Mucosa of descending colon (tissue), 3 donors: ENCODE results near the gene RAD51B. TPM values are rescaled to one million over a fixed set of nuclear protein-coding genes. Genes with fewer than 3 reads are reported as not detected.

Experiments
- ATAC-seq: fragments of 200-7000 bp; cut with Tn5 transposase; one replicate; pipeline ENCODE4 v1.9.1; 2020; ENCODE audit warnings: mild to moderate bottlenecking, moderate library complexity
- DNase-seq, 3 donors: peaks; one replicate each; pipeline ENCODE4 v3.0.0-alpha.2; 2020
- H3K36me3 ChIP-seq: fragments of 200-600 bp; one replicate; pipeline ENCODE4 v1.8.0; 2021; ENCODE audit warnings: low read depth, mild to moderate bottlenecking
- H3K4me1 ChIP-seq: fragments of 200-600 bp; one replicate; pipeline ENCODE4 v1.8.0; 2021; ENCODE audit warnings: low read depth, mild to moderate bottlenecking
- H3K4me3 ChIP-seq: fragments of 200-600 bp; one replicate; pipeline ENCODE4 v1.8.0; 2021; ENCODE audit warnings: mild to moderate bottlenecking
- H3K9me3 ChIP-seq: fragments of 200-600 bp; one replicate; pipeline ENCODE4 v1.8.0; 2021; ENCODE audit warnings: mild to moderate bottlenecking
- intact Hi-C, 2 donors: fragments of 100-400 bp; cut with DNase I in 1 of 2; cut with micrococcal nuclease in 1 of 2; formaldehyde crosslinking; loops; one replicate each; pipeline versions ENCODE4 v1.11.0 to v1.11.1; 2022; cut with DNase I, micrococcal nuclease
- total RNA-seq, 3 donors: library from RNA; stranded (reverse); fragmentation: NEBNext Ultra II Directional in 2 of 3; extraction: Animal tissue kit (Norgen Biotek cat#: 25700) in 2 of 3; gene quantifications; one replicate each; pipeline versions ENCODE4 v1.2.1 to v1.2.4, GENCODE V29; 2021 to 2023
- TF ChIP-seq, protein P1 (sequence below): fragments of 200-600 bp; IDR thresholded peaks from one replicate; pipeline ENCODE4 v1.8.0; 2022; ENCODE audit warnings: antibody characterized with exemption, mild to moderate bottlenecking
- donor health status: DM: no; HTN: no; CAD: no; lungs with moderate emphysema.
- donor health status: DM: no; HTN: no; CAD: no.
- donor health status: DM: no; HTN: yes; CAD: no.

Gene RAD51B
- total RNA-seq, 3 donors from 2014 or later = 15.8 to 23.3 (median 20.9) TPM

DNA sequence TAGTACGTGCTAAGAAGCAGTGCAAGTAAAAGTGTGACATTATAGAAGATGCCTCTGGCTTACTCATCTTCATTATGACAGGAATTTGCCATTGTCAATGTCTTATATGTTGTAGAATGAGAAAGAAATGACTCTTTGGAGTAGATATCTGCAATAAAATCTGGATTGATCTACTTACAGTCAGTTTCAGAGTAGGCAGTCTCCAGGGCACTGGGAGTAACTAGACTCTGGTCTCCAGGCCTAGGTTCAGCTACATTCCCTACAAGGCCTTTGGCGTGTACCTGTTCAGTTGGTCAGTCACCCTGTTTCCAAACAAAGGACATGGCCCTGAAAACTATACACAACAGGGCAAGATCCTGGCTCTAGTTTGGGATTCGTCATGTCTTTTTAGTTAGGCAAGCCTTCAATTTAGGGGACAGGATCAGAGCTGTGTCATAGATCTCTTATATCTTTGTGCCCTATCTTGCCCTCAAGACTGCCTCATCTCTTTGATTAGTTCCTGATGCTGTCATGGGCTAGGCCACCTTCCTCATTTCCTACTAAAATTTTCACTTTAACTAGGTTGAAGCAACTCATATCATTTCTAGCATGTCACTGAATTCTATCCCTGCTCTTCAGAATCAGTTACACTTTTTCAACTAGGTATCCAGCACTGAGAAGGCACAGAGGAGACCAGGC, 410.0 kb downstream of the RAD51B start:
- no peak for ATAC-seq
- no peak for DNase-seq
- intact Hi-C loops = no loop called here
- TF ChIP-seq, protein P1, sequence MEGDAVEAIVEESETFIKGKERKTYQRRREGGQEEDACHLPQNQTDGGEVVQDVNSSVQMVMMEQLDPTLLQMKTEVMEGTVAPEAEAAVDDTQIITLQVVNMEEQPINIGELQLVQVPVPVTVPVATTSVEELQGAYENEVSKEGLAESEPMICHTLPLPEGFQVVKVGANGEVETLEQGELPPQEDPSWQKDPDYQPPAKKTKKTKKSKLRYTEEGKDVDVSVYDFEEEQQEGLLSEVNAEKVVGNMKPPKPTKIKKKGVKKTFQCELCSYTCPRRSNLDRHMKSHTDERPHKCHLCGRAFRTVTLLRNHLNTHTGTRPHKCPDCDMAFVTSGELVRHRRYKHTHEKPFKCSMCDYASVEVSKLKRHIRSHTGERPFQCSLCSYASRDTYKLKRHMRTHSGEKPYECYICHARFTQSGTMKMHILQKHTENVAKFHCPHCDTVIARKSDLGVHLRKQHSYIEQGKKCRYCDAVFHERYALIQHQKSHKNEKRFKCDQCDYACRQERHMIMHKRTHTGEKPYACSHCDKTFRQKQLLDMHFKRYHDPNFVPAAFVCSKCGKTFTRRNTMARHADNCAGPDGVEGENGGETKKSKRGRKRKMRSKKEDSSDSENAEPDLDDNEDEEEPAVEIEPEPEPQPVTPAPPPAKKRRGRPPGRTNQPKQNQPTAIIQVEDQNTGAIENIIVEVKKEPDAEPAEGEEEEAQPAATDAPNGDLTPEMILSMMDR = no peak
- no peaks in the 10 kb centered on the region for H3K36me3 ChIP-seq
- H3K9me3 ChIP-seq = no peaks in the 10 kb centered on the region
- peaks cover 13% of the 10 kb centered on the region for H3K4me1 ChIP-seq
- H3K4me3 ChIP-seq = no peak overlapping the region

DNA sequence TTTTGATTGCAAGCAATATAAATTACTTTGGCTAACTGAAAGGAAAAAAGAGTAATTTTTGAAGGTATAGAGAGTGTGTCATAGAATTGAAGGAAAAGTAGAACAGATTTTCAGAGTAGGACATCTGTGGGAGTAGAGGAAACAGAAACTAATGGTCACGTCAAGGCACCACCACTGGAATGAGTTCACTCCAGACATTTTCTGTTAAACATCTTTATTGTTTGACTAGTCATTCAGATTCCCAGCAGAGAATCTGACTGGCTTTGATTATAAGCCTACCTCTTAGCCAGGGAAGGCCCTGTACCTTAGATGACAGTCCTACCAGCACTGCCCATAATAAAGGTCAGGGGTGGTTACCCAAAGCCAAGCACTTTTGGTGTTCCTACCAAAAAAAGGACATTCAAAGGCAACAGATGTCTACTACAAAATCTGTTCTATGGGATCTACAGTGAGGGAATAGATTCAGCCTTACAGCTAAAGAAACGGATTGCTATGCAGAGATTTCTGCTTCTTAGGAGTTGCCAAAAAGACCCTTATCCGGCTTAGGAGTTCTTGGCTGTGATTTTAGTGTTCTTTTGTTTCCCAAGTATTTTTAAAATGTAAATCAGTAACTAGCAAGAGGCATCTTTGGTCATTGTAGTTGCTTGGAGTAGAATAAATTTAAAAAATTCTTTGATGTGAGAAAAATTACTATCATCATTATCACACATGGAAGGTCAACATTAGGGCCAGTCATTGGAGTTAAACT, 410.8 kb downstream of the RAD51B start:
- Histone ChIP-seq H3K4me3 (no peak overlapping the region), H3K36me3 (no peaks in the 10 kb centered on the region), H3K9me3 (no peaks in the 10 kb centered on the region), H3K4me1 (peaks cover 13% of the 10 kb centered on the region)
- DNase-seq = no peak
- TF ChIP-seq, protein P1 = no peak
- ATAC-seq = no peak
- intact Hi-C loops = no loop called here

DNA sequence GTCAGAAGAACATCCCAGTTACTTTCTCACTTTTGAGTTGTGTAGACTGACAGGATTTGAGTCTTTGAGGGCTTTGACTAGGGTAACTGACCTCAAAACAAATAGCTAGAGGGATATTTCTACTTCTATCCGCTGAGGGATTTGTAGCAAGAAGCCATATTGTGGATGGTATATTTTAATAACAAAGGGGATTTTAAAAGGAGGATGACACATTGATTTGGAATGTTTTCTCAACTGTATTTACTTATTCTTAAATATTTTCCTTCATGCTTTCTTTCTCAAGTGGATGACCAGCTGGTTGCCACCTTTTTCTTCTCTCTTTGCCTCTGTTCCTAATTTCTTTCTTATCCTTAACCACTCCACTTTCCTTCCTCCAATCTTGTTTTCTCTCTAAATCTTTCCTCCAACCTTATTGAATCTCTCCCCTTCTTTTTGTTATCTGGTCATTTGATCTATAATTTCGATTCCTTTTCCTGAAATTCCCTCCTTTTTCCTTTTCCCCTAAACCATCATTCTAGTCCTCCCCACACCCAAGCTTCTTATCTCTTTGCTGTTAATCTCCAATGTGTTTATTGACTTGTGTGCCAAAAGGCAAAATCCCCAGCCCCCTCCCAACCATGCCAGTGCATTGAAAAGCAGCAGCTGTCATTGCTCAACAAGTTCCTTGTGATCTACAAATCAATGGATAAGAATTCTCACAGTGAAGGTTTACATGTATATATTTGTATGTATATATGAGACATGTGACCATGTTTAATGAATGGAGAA, 411.6 kb downstream of the RAD51B start:
- H3K36me3 ChIP-seq = no peaks in the 10 kb centered on the region
- TF ChIP-seq, protein P1 = no peak
- H3K4me1 ChIP-seq = peaks cover 14% of the 10 kb centered on the region
- DNase-seq = no peak
- H3K9me3 ChIP-seq = no peaks in the 10 kb centered on the region
- peak; percentile 43 for ATAC-seq
- intact Hi-C loops = no loop called here
- H3K4me3 ChIP-seq = no peak overlapping the region

DNA sequence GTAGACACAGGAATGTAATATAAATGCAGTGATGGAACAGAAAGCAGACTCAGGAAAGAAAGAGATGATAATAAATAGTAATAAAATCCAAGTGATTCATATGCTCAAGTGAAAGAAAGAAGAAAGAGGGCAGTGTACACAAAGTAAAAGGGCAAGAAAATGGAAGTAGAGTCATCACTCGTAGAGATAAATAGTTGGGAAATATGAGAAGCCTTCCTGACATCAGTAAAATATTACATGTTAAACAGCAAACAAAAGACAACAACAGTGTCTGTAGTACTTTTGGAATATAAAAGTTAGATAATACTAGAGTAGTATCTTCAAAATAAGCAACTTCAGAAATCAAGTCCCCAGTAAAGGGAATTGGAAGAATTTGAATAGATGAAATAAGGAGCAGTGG, 412.3 kb downstream of the RAD51B start:
- intact Hi-C loops = no loop called here
- DNase-seq = no peak
- peak; percentile 21 for ATAC-seq
- H3K9me3 ChIP-seq = no peaks in the 10 kb centered on the region
- H3K36me3 ChIP-seq = no peaks in the 10 kb centered on the region
- H3K4me1 ChIP-seq = peaks cover 19% of the 10 kb centered on the region
- TF ChIP-seq, protein P1 = no peak
- no peak overlapping the region for H3K4me3 ChIP-seq

DNA sequence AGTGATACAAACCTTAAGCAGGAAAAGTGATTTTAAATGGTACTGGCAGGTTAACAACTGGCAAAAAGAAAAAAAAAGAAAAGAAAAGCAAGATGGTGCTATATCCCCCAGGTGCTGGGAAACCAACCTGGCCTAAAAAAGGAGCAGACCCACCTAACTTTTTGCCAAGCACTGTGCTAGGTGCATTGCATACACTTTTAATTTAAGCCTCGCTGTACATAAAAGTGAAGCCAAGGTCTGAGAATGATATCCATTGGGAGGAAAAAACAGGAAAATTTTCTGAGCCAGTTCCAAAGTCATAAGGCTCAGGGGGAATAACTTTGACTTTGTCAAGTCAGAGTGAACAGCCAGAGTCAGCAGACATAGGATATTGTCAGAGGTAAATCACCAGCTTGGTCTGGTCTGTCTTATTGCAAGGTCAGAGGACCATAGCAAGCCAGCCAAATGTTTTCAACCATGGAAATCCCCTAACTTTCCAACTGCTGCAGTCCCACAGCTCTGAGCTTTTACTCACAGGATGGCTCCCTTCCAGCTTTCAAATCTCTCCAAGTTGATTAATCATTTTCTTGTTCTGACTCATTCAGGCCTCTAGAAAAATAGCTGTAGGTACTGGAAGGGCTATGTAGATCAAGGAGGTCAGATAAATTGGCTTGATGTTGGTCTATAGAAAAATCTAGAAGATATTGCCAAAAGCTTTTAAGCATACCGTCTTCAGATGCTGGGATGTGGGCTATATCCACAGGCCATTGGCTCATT, 412.9 kb downstream of the RAD51B start:
- Histone ChIP-seq H3K4me3 (no peak overlapping the region), H3K4me1 (peaks cover 19% of the 10 kb centered on the region), H3K36me3 (no peaks in the 10 kb centered on the region), H3K9me3 (no peaks in the 10 kb centered on the region)
- ATAC-seq = peak; percentile 82
- TF ChIP-seq, protein P1 = no peak
- peak in 1 of 3 donors; percentile 73 for DNase-seq
- intact Hi-C loops = no loop called here
